ENCODE data around the gene RNF115.
"Not testable (repeated sequence)": the region's sequence is repeated elsewhere in the genome, so short reads cannot be mapped to it uniquely, and the experiment has no call there.

GRCh38 chr1:145766926-145767325, 57.0 kb downstream of the RNF115 start:
- TF ChIP-seq, protein P1, sequence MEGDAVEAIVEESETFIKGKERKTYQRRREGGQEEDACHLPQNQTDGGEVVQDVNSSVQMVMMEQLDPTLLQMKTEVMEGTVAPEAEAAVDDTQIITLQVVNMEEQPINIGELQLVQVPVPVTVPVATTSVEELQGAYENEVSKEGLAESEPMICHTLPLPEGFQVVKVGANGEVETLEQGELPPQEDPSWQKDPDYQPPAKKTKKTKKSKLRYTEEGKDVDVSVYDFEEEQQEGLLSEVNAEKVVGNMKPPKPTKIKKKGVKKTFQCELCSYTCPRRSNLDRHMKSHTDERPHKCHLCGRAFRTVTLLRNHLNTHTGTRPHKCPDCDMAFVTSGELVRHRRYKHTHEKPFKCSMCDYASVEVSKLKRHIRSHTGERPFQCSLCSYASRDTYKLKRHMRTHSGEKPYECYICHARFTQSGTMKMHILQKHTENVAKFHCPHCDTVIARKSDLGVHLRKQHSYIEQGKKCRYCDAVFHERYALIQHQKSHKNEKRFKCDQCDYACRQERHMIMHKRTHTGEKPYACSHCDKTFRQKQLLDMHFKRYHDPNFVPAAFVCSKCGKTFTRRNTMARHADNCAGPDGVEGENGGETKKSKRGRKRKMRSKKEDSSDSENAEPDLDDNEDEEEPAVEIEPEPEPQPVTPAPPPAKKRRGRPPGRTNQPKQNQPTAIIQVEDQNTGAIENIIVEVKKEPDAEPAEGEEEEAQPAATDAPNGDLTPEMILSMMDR (IDR thresholded peaks at IDR 0.05), result not testable (repeated sequence)
- TF ChIP-seq POLR2A (IDR thresholded peaks at IDR 0.05), result not testable (repeated sequence)
